SK-N-SH (cell line): ENCODE data around the gene LGALS16. TPM values are rescaled to one million over a fixed set of nuclear protein-coding genes. Genes with fewer than 3 reads are reported as not detected.

Experiments
- CTCF ChIA-PET: fragments of 300-600, 350-600 bp; formaldehyde crosslinking; extraction: SDS; loops from one replicate; lab custom pipeline; 2021; lab: Yijun Ruan, JAX
- POLR2A ChIA-PET: fragments of 350-600 bp; sonication (Branson Sonifier 250); formaldehyde crosslinking; extraction: SDS; loops from one replicate; lab custom pipeline; 2020; ENCODE audit warnings: antibody characterized with exemption, inconsistent platforms; lab: Yijun Ruan, JAX
- DNase-seq: peaks from one replicate; pipeline ENCODE4 v3.0.0; 2012
- H2AFZ ChIP-seq: fragments of 200-600 bp; sonication (generic); 2 replicates; pipeline ENCODE4 v1.8.1; 2016; ENCODE audit warnings: antibody characterized with exemption, mild to moderate bottlenecking, low read depth
- H3F3A ChIP-seq: fragments of 200-600 bp; sonication (generic); replicated peaks from 2 replicates; pipeline ENCODE3; 2016; ENCODE audit warnings: antibody characterized with exemption, mild to moderate bottlenecking; ENCODE audit not compliant: insufficient read depth
- H3K27ac ChIP-seq, 2 experiments: fragments of 200-500 bp in 1 of 2; fragments of 200-600 bp in 1 of 2; sonication (Bioruptor generic) in 1 of 2; sonication (generic), shearing (Covaris generic) in 1 of 2; 2 replicates each; pipeline versions ENCODE4 v1.5.1 to v1.6.1; 2014 to 2016; ENCODE audit warnings: low read depth in 2 of 2, inconsistent platforms in 1 of 2, low read length in 1 of 2, mild to moderate bottlenecking in 1 of 2, mixed read lengths in 1 of 2
- H3K27me3 ChIP-seq: fragments of 200-600 bp; sonication (generic), shearing (Covaris generic); 2 replicates; pipeline ENCODE4 v1.6.1; 2016; ENCODE audit warnings: mixed run types; ENCODE audit not compliant: insufficient read depth
- H3K36me3 ChIP-seq, 2 experiments: fragments of 200-500 bp in 1 of 2; fragments of 200-600 bp in 1 of 2; sonication (Bioruptor generic) in 1 of 2; sonication (generic) in 1 of 2; replicated peaks in 1 of 2; 2 replicates each; pipeline versions ENCODE3 to v1.5.1; 2014 to 2016; ENCODE audit warnings: low read length in 1 of 2, mild to moderate bottlenecking in 1 of 2; ENCODE audit not compliant: insufficient read depth in 2 of 2, control insufficient read depth in 1 of 2
- H3K4me1 ChIP-seq, 2 experiments: fragments of 200-500 bp in 1 of 2; fragments of 200-600 bp in 1 of 2; sonication (Bioruptor generic) in 1 of 2; sonication (generic), shearing (Covaris generic) in 1 of 2; 2 replicates each; pipeline versions ENCODE4 v1.5.1 to v1.6.1; 2014 to 2016; ENCODE audit warnings: low read depth in 1 of 2, low read length in 1 of 2, mixed run types in 1 of 2; ENCODE audit not compliant: insufficient read depth in 2 of 2, control insufficient read depth in 1 of 2
- H3K4me2 ChIP-seq: fragments of 200-600 bp; sonication (generic), shearing (Covaris generic); 2 replicates; pipeline ENCODE4 v1.6.1; 2017; ENCODE audit warnings: mixed run types
- H3K4me3 ChIP-seq, 2 experiments: fragments of 200-500 bp in 1 of 2; fragments of 200-600 bp in 1 of 2; sonication (Bioruptor generic) in 1 of 2; sonication (generic), shearing (Covaris generic) in 1 of 2; 2 replicates each; pipeline versions ENCODE4 v1.5.1 to v1.8.1; 2014 to 2016; ENCODE audit warnings: low read depth in 2 of 2, inconsistent platforms in 1 of 2, low read length in 1 of 2, mild to moderate bottlenecking in 1 of 2, mixed read lengths in 1 of 2, moderate library complexity in 1 of 2
- H3K79me2 ChIP-seq: fragments of 200-600 bp; sonication (generic); 2 replicates; pipeline ENCODE4 v1.8.1; 2017; ENCODE audit warnings: mild to moderate bottlenecking; ENCODE audit not compliant: insufficient read depth
- H3K9ac ChIP-seq: fragments of 200-600 bp; sonication (generic); 2 replicates; pipeline ENCODE4 v1.6.1; 2017; ENCODE audit warnings: mixed run types
- H3K9me2 ChIP-seq: fragments of 200-600 bp; sonication (generic); 2 replicates; pipeline ENCODE4 v1.6.1; 2017; ENCODE audit warnings: mixed run types
- H3K9me3 ChIP-seq: fragments of 200-600 bp; sonication (generic); 2 replicates; pipeline ENCODE4 v1.6.1; 2017; ENCODE audit warnings: mixed run types, mild to moderate bottlenecking, moderate library complexity
- H4K20me1 ChIP-seq: fragments of 200-600 bp; sonication (generic); 2 replicates; pipeline ENCODE4 v1.6.1; 2017; ENCODE audit warnings: mild to moderate bottlenecking, mixed run types; ENCODE audit not compliant: insufficient read depth
- CHD2 ChIP-seq: fragments of 150-350 bp; IDR thresholded peaks from 2 replicates; pipeline ENCODE4 v1.6.1; 2018; ENCODE audit warnings: low read length; ENCODE audit not compliant: partially characterized antibody
- ELF1 ChIP-seq: IDR thresholded peaks from 2 replicates; pipeline ENCODE4 v1.4.0; 2012
- EP300 ChIP-seq, 2 experiments: IDR thresholded peaks; 2 replicates each; pipeline versions ENCODE4 v1.4.0 to v1.6.1; 2012; ENCODE audit warnings: borderline replicate concordance in 1 of 2, low read depth in 1 of 2, low read length in 1 of 2
- EZH2phosphoT487 ChIP-seq: fragments of 200-600 bp; sonication (generic); IDR thresholded peaks from 2 replicates; pipeline ENCODE4 v1.6.1; 2017; ENCODE audit warnings: low read depth, mixed run types, mild to moderate bottlenecking, antibody characterized with exemption, moderate library complexity, borderline replicate concordance
- FOSL2 ChIP-seq: IDR thresholded peaks from 2 replicates; pipeline ENCODE4 v1.4.0; 2012; ENCODE audit warnings: low read depth, mild to moderate bottlenecking, moderate library complexity, borderline replicate concordance
- FOXJ3 ChIP-seq: sonication (generic); formaldehyde crosslinking; IDR thresholded peaks from 2 replicates; pipeline ENCODE4 v1.5.1; 2020; ENCODE audit warnings: mild to moderate bottlenecking, missing genetic modification reagents
- GABPA ChIP-seq: IDR thresholded peaks from 2 replicates; pipeline ENCODE4 v1.4.0; 2012; ENCODE audit warnings: low read depth, mild to moderate bottlenecking
- JUND ChIP-seq: IDR thresholded peaks from 2 replicates; pipeline ENCODE4 v1.4.0; 2012
- MEF2A ChIP-seq: IDR thresholded peaks from 2 replicates; pipeline ENCODE4 v1.4.0; 2012; ENCODE audit warnings: low read depth, borderline replicate concordance
- MXI1 ChIP-seq: IDR thresholded peaks from 2 replicates; pipeline ENCODE4 v1.6.1; 2012; ENCODE audit warnings: mild to moderate bottlenecking, low read depth, low read length, improper control_type of control experiment
- NFIC ChIP-seq: IDR thresholded peaks from 2 replicates; pipeline ENCODE4 v1.4.0; 2012; ENCODE audit warnings: borderline replicate concordance
- POLR2AphosphoS5 ChIP-seq: IDR thresholded peaks from 2 replicates; pipeline ENCODE4 v1.6.1; 2012; ENCODE audit warnings: low read depth, low read length
- RAD21 ChIP-seq: IDR thresholded peaks from 2 replicates; pipeline ENCODE4 v1.6.1; 2012; ENCODE audit warnings: mild to moderate bottlenecking, low read length
- SMC3 ChIP-seq: IDR thresholded peaks from 2 replicates; pipeline ENCODE4 v1.6.1; 2012; ENCODE audit warnings: low read depth, low read length, improper control_type of control experiment
- TAF1 ChIP-seq: IDR thresholded peaks from 2 replicates; pipeline ENCODE4 v1.6.1; 2012; ENCODE audit warnings: low read depth, mild to moderate bottlenecking, low read length, moderate library complexity, borderline replicate concordance
- TCF12 ChIP-seq: IDR thresholded peaks from 2 replicates; pipeline ENCODE4 v1.4.0; 2012
- USF1 ChIP-seq: IDR thresholded peaks from 2 replicates; pipeline ENCODE4 v1.4.0; 2012; ENCODE audit warnings: low read depth, borderline replicate concordance
- USF2 ChIP-seq: fragments of 150-350 bp; IDR thresholded peaks from 2 replicates; pipeline ENCODE4 v1.6.1; 2017; ENCODE audit warnings: antibody characterized with exemption, low read length, low read depth, borderline replicate concordance
- YY1 ChIP-seq: IDR thresholded peaks from 2 replicates; pipeline ENCODE4 v1.4.0; 2012; ENCODE audit warnings: low read depth, mild to moderate bottlenecking
- WGBS: methylation state at CpG from one replicate; pipeline ENCODE4 v1.1.6; 2017; ENCODE audit warnings: low lambda C conversion rate; 5-methylcytosine and 5-hydroxymethylcytosine counted together
- polyA plus RNA-seq, 3 experiments: library from polyadenylated mRNA; depleted of rRNA; stranded (reverse); fragments of >200 nt; gene quantifications; 2 replicates each; pipeline ENCODE4 v1.2.3, GENCODE V29; 2012
- TF ChIP-seq, protein P1 (sequence below): fragments of 200-600 bp; sonication (generic); IDR thresholded peaks from 2 replicates; pipeline ENCODE4 v1.6.1; 2017; ENCODE audit warnings: antibody characterized with exemption, mild to moderate bottlenecking, moderate library complexity
- TF ChIP-seq, protein P2 (sequence below): IDR thresholded peaks from 2 replicates; pipeline ENCODE4; 2012

The LGALS16 gene
- polyA plus RNA-seq, 1 of the 3 experiments (the other 2 are of a cell fraction), result not detected

- TF ChIP-seq GABPA (no peak), MXI1 (no peak)
- TF ChIP-seq, protein P1, sequence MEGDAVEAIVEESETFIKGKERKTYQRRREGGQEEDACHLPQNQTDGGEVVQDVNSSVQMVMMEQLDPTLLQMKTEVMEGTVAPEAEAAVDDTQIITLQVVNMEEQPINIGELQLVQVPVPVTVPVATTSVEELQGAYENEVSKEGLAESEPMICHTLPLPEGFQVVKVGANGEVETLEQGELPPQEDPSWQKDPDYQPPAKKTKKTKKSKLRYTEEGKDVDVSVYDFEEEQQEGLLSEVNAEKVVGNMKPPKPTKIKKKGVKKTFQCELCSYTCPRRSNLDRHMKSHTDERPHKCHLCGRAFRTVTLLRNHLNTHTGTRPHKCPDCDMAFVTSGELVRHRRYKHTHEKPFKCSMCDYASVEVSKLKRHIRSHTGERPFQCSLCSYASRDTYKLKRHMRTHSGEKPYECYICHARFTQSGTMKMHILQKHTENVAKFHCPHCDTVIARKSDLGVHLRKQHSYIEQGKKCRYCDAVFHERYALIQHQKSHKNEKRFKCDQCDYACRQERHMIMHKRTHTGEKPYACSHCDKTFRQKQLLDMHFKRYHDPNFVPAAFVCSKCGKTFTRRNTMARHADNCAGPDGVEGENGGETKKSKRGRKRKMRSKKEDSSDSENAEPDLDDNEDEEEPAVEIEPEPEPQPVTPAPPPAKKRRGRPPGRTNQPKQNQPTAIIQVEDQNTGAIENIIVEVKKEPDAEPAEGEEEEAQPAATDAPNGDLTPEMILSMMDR, result no peak
- TF ChIP-seq, all 33 proteins: peak for 0
These were observed 40.7 kb downstream of the LGALS16 start (continued) for GRCh38 chr19:39696387-39696786.

- no peak for DNase-seq
- H3F3A ChIP-seq, result no peaks in the 10 kb centered on the region
- H2AFZ ChIP-seq, result no peak overlapping the region
- no peaks in the 10 kb centered on the region for H3K36me3 ChIP-seq
- ChIA-PET CTCF (interaction anchor here (0.6 kb wide), 1 partner anchor 224 kb away, joined by 3 read pairs; no protein-coding TSS in a partner anchor), POLR2A (no interaction called here)
- no peak overlapping the region for H3K4me2 ChIP-seq
- H3K27ac ChIP-seq, result no peak overlapping the region
- no peaks in the 10 kb centered on the region for H4K20me1 ChIP-seq
- H3K79me2 ChIP-seq, result no peaks in the 10 kb centered on the region
- no peaks in the 10 kb centered on the region for H3K4me1 ChIP-seq
- H3K4me3 ChIP-seq, result no peak overlapping the region
- no peak overlapping the region for H3K9ac ChIP-seq
- no peaks in the 10 kb centered on the region; the same call in 1 of the 2 replicates for H3K27me3 ChIP-seq
- H3K9me2 ChIP-seq, result no peaks in the 10 kb centered on the region
- no peaks in the 10 kb centered on the region for H3K9me3 ChIP-seq
- TF ChIP-seq SMC3 (no peak), NFIC (no peak), FOSL2 (no peak), MEF2A (no peak)
These were observed 42.8 kb downstream of the LGALS16 start for GRCh38 chr19:39698535-39698934.

DNA sequence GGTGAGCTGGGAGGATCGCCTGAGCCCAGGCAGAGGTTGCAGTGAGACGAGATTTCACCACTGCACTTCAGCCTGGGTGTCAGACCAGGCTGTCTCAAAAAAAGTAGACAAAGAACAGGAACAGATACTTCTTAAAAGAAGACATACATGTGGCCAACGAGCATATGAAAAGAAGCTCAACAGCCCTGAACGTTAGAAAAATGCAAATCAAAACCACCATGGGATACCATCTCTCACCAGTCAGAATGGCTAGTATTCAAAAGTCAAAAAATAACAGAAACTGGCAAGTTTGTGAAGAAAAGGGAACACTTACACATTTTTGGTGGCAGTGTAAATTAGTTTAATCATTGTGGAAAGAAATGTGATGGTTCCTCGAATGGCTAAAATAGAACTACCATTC lies 45.6 kb downstream of the LGALS16 start:
- Histone ChIP-seq H3K27me3 (no peaks in the 10 kb centered on the region; the same call in 1 of the 2 replicates), H3K27ac (no peak overlapping the region), H2AFZ (no peak overlapping the region), H4K20me1 (no peaks in the 10 kb centered on the region), H3K4me3 (no peak overlapping the region), H3K9ac (no peak overlapping the region), H3K4me2 (no peak overlapping the region), H3K4me1 (no peaks in the 10 kb centered on the region), H3K36me3 (no peaks in the 10 kb centered on the region), H3K9me2 (no peaks in the 10 kb centered on the region), H3F3A (no peaks in the 10 kb centered on the region), H3K9me3 (no peaks in the 10 kb centered on the region), H3K79me2 (no peaks in the 10 kb centered on the region)
- POLR2A ChIA-PET, result no interaction called here
- TF ChIP-seq TAF1 (no peak), USF1 (no peak), EZH2phosphoT487 (no peak), EP300 (IDR thresholded peaks at IDR 0.05; ENCODE audit: borderline replicate concordance in 1 of 2, low read depth in 1 of 2, low read length in 1 of 2) (no peak), USF2 (no peak), YY1 (no peak), ELF1 (no peak), MXI1 (no peak), CHD2 (no peak), JUND (no peak), RAD21 (no peak), FOSL2 (no peak), FOXJ3 (CRISPR knock-in tag) (no peak), TCF12 (no peak), POLR2AphosphoS5 (no peak), MEF2A (no peak)
- TF ChIP-seq, protein P2, sequence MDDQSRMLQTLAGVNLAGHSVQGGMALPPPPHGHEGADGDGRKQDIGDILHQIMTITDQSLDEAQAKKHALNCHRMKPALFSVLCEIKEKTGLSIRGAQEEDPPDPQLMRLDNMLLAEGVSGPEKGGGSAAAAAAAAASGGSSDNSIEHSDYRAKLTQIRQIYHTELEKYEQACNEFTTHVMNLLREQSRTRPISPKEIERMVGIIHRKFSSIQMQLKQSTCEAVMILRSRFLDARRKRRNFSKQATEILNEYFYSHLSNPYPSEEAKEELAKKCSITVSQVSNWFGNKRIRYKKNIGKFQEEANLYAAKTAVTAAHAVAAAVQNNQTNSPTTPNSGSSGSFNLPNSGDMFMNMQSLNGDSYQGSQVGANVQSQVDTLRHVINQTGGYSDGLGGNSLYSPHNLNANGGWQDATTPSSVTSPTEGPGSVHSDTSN, result no peak
- TF ChIP-seq, protein P1, result no peak
- WGBS, result 1% methylated on average over 5 of the region's 5 CpGs
- DNase-seq, result no peak
- CTCF ChIA-PET, result no interaction called here
